ENCODE measurements around the gene RAD51B.

Gene RAD51B

GRCh38 chr14:68637106-68638021 is 817.8 kb downstream of the RAD51B start:
- in situ Hi-C loops (cut with HindIII; ENCODE audit: low sequenced_read_pairs) = no loop called here
- peak; percentile 33 for DNase-seq (ENCODE audit: low read depth, low spot score)
- no peak for TF ChIP-seq CTCF (IDR thresholded peaks at IDR 0.05; ENCODE audit: low read depth, low read length)
- no peak overlapping the region for H3K4me3 ChIP-seq (ENCODE audit: low read depth, low read length)

- in situ Hi-C loops (cut with HindIII; ENCODE audit: low sequenced_read_pairs) = no loop called here
- TF ChIP-seq CTCF (IDR thresholded peaks at IDR 0.05; ENCODE audit: low read depth, low read length) = no peak
- DNase-seq (ENCODE audit: low read depth, low spot score) = no peak
- H3K4me3 ChIP-seq (ENCODE audit: low read depth, low read length) = no peak overlapping the region
Measured at GRCh38 chr14:68638141-68638999, 818.8 kb downstream of the RAD51B start.

GRCh38 chr14:68639000-68639757 is 819.6 kb downstream of the RAD51B start:
- TF ChIP-seq CTCF (IDR thresholded peaks at IDR 0.05; ENCODE audit: low read depth, low read length) = no peak
- in situ Hi-C loops (cut with HindIII; ENCODE audit: low sequenced_read_pairs) = no loop called here

GRCh38 chr14:68639758-68640574 is 820.4 kb downstream of the RAD51B start:
- no peak for DNase-seq (ENCODE audit: low read depth, low spot score)
- no peak overlapping the region for H3K4me3 ChIP-seq (ENCODE audit: low read depth, low read length)
- TF ChIP-seq CTCF (IDR thresholded peaks at IDR 0.05; ENCODE audit: low read depth, low read length) = no peak
- in situ Hi-C loops (cut with HindIII; ENCODE audit: low sequenced_read_pairs) = no loop called here

More at GRCh38 chr14:68639000-68639757, 819.6 kb downstream of the RAD51B start:
- DNase-seq (ENCODE audit: low read depth, low spot score) = no peak
- no peak overlapping the region for H3K4me3 ChIP-seq (ENCODE audit: low read depth, low read length)

- TF ChIP-seq CTCF (IDR thresholded peaks at IDR 0.05; ENCODE audit: low read depth, low read length) = no peak
- H3K4me3 ChIP-seq (ENCODE audit: low read depth, low read length) = no peak overlapping the region
- no peak for DNase-seq (ENCODE audit: low read depth, low spot score)
- in situ Hi-C loops (cut with HindIII; ENCODE audit: low sequenced_read_pairs) = no loop called here
Measured at GRCh38 chr14:68643673-68644072, 824.1 kb downstream of the RAD51B start.
